Liver (tissue), 3 donors: ENCODE results near the gene JAG2.

Experiments used
- EGR1 ChIP-seq, 2 donors: IDR thresholded peaks; 2 replicates each; pipeline ENCODE4 v1.6.1; 2016 to 2018; ENCODE audit warnings: antibody characterized with exemption in 2 of 2, low read depth in 2 of 2
- FOXA2 ChIP-seq: IDR thresholded peaks from 2 replicates; pipeline ENCODE4 v1.6.1; 2016; ENCODE audit warnings: antibody characterized with exemption
- GABPA ChIP-seq, 2 donors: IDR thresholded peaks in 1 of 2; conservative IDR thresholded peaks in 1 of 2; 2 replicates each; pipeline ENCODE4 v1.6.1; 2016; ENCODE audit warnings: antibody characterized with exemption in 2 of 2, mild to moderate bottlenecking in 1 of 2, moderate library complexity in 1 of 2
- HNF4A ChIP-seq, 2 donors: conservative IDR thresholded peaks; 2 replicates each; pipeline ENCODE4 v1.6.1; 2016; ENCODE audit warnings: antibody characterized with exemption in 2 of 2, mild to moderate bottlenecking in 2 of 2
- JUND ChIP-seq, 2 donors: IDR thresholded peaks; 2 replicates each; pipeline ENCODE4 v1.6.1; 2016; ENCODE audit warnings: antibody characterized with exemption in 2 of 2
- NR2F2 ChIP-seq: IDR thresholded peaks from 2 replicates; pipeline ENCODE4 v1.6.1; 2016; ENCODE audit warnings: antibody characterized with exemption
- RAD21 ChIP-seq, 2 donors: IDR thresholded peaks; 2 replicates each; pipeline ENCODE4 v1.6.1; 2016; ENCODE audit warnings: antibody characterized with exemption in 2 of 2, mild to moderate bottlenecking in 2 of 2
- SP1 ChIP-seq: IDR thresholded peaks from 2 replicates; pipeline ENCODE4 v1.6.1; 2018; ENCODE audit warnings: antibody characterized with exemption, mild to moderate bottlenecking
- TAF1 ChIP-seq: conservative IDR thresholded peaks from 2 replicates; pipeline ENCODE4 v1.6.1; 2016; ENCODE audit warnings: antibody characterized with exemption, mild to moderate bottlenecking
- YY1 ChIP-seq: IDR thresholded peaks from 2 replicates; pipeline ENCODE4 v1.6.1; 2016; ENCODE audit warnings: antibody characterized with exemption, mild to moderate bottlenecking
- TF ChIP-seq, protein P1 (sequence below): fragments of 150-350 bp; IDR thresholded peaks from 2 replicates; pipeline ENCODE4 v1.5.1; 2017; ENCODE audit warnings: improper control_type of control experiment, low read depth, low read length; ENCODE audit not compliant: missing input control
- TF ChIP-seq, protein P2 (sequence below): IDR thresholded peaks from 2 replicates; pipeline ENCODE4 v1.6.1; 2016; ENCODE audit warnings: antibody characterized with exemption
- TF ChIP-seq, protein P3 (sequence below): IDR thresholded peaks from 2 replicates; pipeline ENCODE4 v1.6.1; 2016; ENCODE audit warnings: antibody characterized with exemption, mild to moderate bottlenecking
- TF ChIP-seq, protein P4 (sequence below): IDR thresholded peaks from 2 replicates; pipeline ENCODE4 v1.6.1; 2016; ENCODE audit warnings: antibody characterized with exemption
- donor health status: healthy.
- donor health status: healthy.

DNA sequence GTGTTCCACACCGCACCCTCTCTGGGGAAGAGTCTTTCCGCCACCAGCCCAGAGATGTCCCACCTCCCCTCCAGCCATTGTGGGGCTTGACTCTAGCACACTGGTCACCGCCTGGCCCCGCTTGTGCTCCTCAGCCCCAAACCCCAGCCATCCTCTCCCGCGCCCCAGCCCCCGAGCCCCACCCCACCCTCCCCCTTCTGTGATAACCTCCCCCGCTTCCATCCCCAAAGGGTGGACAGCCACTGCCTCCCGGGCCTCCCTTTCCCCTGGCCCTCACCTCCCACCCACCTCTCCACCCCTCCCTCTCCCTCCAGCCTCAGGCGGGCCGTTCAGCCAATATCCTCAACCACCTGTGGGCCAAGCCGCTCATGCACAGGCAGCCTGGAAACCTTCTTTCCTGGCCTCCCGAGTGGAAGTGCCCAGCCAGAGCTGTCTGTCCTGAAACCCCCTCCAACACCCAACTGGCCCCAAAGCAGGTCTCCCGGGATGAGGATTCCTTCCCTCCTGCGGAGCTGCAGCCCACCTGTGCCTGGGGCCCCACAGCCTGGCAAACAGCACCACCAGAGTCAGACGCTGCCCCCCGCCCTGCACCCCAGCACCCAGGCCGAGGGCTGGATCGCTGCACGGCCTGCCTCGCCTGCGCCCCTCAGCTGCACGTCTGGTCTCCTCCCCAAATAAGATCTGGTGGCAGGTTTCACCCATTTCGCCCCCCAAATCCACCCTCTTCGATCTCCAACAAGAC is 39.6 kb upstream of the JAG2 start:
- TF ChIP-seq EGR1 (IDR thresholded peaks at IDR 0.05; ENCODE audit: low read depth in 2 of 2) (no peak), FOXA2 (no peak), YY1 (no peak), GABPA (IDR thresholded peaks at IDR 0.05 in 1 of 2, conservative IDR thresholded peaks at IDR 0.05 in 1 of 2) (no peak), SP1 (no peak), TAF1 (no peak), RAD21 (IDR thresholded peaks at IDR 0.05) (no peak), JUND (IDR thresholded peaks at IDR 0.05) (no peak), NR2F2 (no peak), HNF4A (conservative IDR thresholded peaks at IDR 0.05) (no peak)
- TF ChIP-seq, protein P1, sequence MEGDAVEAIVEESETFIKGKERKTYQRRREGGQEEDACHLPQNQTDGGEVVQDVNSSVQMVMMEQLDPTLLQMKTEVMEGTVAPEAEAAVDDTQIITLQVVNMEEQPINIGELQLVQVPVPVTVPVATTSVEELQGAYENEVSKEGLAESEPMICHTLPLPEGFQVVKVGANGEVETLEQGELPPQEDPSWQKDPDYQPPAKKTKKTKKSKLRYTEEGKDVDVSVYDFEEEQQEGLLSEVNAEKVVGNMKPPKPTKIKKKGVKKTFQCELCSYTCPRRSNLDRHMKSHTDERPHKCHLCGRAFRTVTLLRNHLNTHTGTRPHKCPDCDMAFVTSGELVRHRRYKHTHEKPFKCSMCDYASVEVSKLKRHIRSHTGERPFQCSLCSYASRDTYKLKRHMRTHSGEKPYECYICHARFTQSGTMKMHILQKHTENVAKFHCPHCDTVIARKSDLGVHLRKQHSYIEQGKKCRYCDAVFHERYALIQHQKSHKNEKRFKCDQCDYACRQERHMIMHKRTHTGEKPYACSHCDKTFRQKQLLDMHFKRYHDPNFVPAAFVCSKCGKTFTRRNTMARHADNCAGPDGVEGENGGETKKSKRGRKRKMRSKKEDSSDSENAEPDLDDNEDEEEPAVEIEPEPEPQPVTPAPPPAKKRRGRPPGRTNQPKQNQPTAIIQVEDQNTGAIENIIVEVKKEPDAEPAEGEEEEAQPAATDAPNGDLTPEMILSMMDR = no peak
- TF ChIP-seq, protein P2, sequence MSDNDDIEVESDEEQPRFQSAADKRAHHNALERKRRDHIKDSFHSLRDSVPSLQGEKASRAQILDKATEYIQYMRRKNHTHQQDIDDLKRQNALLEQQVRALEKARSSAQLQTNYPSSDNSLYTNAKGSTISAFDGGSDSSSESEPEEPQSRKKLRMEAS = no peak
- TF ChIP-seq, protein P3, sequence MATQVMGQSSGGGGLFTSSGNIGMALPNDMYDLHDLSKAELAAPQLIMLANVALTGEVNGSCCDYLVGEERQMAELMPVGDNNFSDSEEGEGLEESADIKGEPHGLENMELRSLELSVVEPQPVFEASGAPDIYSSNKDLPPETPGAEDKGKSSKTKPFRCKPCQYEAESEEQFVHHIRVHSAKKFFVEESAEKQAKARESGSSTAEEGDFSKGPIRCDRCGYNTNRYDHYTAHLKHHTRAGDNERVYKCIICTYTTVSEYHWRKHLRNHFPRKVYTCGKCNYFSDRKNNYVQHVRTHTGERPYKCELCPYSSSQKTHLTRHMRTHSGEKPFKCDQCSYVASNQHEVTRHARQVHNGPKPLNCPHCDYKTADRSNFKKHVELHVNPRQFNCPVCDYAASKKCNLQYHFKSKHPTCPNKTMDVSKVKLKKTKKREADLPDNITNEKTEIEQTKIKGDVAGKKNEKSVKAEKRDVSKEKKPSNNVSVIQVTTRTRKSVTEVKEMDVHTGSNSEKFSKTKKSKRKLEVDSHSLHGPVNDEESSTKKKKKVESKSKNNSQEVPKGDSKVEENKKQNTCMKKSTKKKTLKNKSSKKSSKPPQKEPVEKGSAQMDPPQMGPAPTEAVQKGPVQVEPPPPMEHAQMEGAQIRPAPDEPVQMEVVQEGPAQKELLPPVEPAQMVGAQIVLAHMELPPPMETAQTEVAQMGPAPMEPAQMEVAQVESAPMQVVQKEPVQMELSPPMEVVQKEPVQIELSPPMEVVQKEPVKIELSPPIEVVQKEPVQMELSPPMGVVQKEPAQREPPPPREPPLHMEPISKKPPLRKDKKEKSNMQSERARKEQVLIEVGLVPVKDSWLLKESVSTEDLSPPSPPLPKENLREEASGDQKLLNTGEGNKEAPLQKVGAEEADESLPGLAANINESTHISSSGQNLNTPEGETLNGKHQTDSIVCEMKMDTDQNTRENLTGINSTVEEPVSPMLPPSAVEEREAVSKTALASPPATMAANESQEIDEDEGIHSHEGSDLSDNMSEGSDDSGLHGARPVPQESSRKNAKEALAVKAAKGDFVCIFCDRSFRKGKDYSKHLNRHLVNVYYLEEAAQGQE = no peak
- TF ChIP-seq, protein P4, sequence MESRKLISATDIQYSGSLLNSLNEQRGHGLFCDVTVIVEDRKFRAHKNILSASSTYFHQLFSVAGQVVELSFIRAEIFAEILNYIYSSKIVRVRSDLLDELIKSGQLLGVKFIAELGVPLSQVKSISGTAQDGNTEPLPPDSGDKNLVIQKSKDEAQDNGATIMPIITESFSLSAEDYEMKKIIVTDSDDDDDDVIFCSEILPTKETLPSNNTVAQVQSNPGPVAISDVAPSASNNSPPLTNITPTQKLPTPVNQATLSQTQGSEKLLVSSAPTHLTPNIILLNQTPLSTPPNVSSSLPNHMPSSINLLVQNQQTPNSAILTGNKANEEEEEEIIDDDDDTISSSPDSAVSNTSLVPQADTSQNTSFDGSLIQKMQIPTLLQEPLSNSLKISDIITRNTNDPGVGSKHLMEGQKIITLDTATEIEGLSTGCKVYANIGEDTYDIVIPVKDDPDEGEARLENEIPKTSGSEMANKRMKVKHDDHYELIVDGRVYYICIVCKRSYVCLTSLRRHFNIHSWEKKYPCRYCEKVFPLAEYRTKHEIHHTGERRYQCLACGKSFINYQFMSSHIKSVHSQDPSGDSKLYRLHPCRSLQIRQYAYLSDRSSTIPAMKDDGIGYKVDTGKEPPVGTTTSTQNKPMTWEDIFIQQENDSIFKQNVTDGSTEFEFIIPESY = no peak
